22Rv1 (cell line): ENCODE measurements around the gene HDAC10.

ENCODE experiments used
- H3K27ac ChIP-seq: fragments of 450-650 bp; 2 replicates; pipeline ENCODE4 v1.5.1; 2017
- ZFX ChIP-seq: fragments of 450-650 bp; IDR thresholded peaks from 2 replicates; pipeline ENCODE4 v1.6.1; 2017; ENCODE audit warnings: antibody characterized with exemption, borderline replicate concordance
- TF ChIP-seq, protein P1 (sequence below): fragments of 450-650 bp; IDR thresholded peaks from 2 replicates; pipeline ENCODE4 v1.5.1; 2017; ENCODE audit warnings: mild to moderate bottlenecking

The HDAC10 gene

DNA sequence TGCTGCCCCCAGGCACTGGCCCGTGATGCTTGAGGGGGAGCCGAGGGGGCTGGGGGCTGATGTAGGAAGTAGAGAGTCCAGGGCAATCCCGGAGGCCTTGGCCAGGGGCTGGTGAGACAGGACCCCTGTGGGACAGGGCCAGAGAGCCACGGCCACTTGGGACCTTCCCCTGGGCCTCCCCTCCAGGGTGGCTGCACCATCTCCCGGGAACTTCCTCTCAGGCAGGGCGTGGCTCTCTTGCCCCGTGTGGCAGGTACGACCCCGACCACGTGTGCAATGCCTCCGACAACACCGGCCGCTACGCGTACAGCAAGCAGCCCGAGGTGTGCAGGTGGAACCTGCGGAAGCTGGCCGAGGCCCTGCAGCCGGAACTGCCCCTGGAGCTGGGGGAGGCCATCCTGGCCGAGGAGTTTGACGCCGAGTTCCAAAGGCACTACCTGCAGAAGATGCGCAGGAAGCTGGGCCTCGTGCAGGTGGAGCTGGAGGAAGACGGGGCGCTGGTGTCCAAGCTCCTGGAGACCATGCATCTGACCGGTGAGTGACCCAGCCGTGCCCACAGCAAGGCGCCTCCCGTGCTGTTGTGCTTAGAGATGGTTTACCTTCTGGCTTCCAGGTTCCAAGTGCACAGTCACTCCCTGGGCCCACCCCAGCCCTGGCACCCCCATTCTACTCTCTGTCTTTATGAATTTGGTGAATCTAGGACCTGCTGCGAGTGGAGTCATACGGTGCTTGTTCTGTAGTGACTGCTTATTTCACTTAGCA is 40.5 kb downstream of the HDAC10 start:
- peak overlapping the region; percentile 17; the same call in 1 of the 2 replicates for H3K27ac ChIP-seq

DNA sequence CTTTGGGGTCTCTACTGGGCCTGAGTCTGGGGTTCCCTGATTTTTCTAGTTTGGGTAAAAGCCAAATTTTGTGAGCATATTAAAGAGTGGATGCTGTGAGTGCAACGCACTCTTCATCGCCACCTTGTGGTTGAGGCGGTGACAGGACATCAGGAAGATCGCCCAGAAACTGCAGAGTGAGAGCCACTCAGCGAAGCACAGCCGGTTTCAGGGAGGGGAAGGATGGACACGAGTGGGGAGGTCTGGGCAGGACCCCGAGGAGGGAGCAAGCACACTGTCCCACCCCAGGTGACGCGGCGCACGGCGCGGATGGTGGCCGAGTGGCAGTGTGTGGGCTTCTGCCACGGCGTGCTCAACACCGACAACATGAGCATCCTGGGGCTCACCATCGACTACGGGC is 41.2 kb downstream of the HDAC10 start:
- peak overlapping the region; percentile 17; the same call in 1 of the 2 replicates for H3K27ac ChIP-seq
- no peak for TF ChIP-seq ZFX
- TF ChIP-seq, protein P1, sequence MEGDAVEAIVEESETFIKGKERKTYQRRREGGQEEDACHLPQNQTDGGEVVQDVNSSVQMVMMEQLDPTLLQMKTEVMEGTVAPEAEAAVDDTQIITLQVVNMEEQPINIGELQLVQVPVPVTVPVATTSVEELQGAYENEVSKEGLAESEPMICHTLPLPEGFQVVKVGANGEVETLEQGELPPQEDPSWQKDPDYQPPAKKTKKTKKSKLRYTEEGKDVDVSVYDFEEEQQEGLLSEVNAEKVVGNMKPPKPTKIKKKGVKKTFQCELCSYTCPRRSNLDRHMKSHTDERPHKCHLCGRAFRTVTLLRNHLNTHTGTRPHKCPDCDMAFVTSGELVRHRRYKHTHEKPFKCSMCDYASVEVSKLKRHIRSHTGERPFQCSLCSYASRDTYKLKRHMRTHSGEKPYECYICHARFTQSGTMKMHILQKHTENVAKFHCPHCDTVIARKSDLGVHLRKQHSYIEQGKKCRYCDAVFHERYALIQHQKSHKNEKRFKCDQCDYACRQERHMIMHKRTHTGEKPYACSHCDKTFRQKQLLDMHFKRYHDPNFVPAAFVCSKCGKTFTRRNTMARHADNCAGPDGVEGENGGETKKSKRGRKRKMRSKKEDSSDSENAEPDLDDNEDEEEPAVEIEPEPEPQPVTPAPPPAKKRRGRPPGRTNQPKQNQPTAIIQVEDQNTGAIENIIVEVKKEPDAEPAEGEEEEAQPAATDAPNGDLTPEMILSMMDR = peak; percentile 93

More for the DNA sequence above, 40.5 kb downstream of the HDAC10 start:
- no peak for TF ChIP-seq ZFX
- TF ChIP-seq, protein P1 = no peak

DNA sequence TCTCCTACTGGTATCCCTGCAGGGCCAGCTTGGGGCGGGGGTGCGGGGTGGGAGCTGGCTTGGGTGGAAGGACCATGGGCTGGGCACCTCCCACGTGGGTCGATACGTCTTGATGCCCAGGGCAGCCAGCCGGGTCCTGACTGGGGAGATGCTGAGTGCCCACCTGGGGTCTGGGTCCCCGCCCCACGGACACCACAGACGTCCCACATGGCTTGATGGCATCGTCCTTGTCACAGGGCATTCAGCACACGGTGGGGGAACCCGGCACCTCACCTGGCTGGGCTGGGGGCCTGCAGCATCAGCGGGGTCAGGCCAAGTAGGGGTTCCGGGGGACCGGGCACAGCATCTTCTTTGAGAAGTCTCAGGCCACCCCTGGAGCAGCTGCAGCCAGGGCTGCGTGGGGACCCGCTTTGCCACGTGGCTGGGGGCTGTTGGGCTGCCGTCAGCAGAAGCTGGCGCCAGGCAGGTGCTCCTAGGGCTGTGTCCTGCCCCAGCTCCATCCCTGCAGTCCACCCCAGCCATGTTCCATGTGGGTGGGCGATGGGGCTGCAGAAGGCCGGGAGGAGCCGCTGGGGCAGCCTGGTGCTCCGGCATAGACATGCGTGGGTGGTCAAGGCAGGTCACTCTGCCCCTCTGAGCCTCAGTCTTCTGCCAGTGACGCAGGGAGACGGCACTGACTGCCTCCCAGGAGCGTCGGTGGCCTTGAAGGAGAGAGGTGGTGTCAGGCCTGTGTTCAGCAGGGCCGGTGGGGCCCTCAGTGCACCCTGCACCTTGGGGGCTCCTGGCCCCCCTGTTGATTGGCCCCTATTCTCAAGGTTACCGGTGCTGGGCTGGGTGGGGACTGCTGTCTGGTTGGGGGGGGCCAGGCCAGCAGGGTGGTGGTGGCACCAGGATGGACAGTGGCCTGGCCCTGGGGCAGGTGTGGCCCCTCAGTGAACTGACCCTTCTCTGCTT is 41.8 kb downstream of the HDAC10 start:
- TF ChIP-seq, protein P1 = no peak
- no peak for TF ChIP-seq ZFX
- H3K27ac ChIP-seq = no peak overlapping the region

DNA sequence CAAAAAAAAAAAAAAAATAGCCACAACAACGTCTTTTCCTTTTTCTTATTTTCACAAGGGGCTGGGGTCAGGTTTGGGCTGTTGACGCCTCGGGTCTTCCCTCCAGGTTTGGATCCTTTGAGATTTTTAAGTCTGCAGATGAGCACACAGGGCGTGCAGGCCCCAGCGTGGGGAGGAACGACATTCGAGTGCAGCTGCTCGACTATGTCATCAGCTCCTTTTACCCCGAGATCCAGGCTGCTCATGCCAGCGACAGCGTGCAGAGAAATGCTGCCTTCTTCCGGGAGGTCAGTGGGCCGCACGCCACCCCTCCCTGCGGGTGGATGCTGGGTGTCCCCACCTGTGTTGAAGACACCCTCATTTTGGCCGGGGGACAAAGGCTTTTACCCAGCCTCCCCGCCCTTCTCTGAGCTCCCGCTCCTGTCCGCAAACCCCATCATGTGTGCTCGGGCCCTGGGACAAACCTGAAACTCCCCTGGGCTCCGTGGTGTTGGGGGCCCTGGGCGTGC is 42.6 kb downstream of the HDAC10 start:
- H3K27ac ChIP-seq = peak overlapping the region; percentile 13; the same call in 1 of the 2 replicates
- TF ChIP-seq, protein P1 = no peak
- TF ChIP-seq ZFX = no peak

DNA sequence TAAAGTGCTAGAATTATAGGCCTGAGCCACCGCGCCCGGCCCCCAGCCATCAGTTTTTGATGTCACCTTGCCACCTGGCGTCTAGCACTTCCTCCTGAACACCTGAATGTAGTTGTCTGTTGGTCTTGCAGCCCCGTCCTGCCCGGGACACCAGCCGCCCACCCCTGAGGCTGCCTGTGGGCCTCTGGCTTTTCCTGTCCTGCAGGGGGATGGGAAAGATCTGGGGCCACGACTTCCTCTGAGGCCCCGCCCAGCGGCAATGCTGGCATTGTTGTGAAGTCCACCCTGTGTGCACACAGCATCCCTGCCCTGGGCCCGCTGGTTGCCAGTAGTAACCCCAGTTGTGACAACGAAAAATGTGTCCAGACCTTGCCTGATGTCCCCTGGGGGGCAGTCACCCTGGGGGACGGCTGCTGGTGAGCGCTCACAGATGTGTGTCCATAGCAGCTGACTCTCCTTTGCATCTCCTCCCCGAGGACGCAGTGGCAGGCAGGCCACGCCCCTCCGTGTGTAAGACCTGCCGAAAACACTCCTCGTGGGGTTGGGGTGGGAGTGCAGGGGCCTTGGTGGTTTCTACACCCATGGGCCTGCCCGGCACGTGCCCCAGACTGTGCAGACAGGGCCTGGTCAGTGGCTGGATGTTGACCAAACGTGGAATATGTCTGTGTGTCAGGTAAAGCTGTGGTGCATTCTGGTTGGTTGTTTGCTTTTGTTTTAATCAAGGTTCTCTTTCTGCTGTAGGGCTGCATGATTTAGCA is 43.5 kb downstream of the HDAC10 start:
- no peak for TF ChIP-seq ZFX
- TF ChIP-seq, protein P1 = no peak
- peak overlapping the region; percentile 13; the same call in 1 of the 2 replicates for H3K27ac ChIP-seq

DNA sequence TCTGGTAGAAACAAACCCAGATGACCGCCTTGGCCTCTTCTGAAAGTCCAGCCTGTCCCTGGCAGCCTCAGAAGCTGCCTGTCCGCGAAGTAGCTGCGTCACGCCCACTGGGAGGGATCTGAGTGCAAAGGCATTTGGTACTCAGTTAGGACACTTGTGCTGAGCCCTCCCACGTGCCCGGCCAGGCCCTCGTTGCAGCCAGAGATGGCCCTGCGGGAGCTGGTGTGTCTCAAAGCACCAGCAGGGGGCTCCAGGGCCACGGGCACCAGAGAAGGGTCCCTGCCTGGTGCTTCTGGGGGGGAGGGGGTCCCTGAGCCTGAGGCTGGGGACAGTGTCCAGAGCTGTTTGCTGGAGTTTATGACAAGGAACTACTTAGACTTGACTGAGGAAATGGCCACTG is 44.5 kb downstream of the HDAC10 start:
- TF ChIP-seq ZFX = no peak
- TF ChIP-seq, protein P1 = peak; percentile 64
- H3K27ac ChIP-seq = peak overlapping the region; percentile 7; the same call in 1 of the 2 replicates
